ENCODE measurements around the gene PKNOX2. TPM values are rescaled to one million over a fixed set of nuclear protein-coding genes. Genes with fewer than 3 reads are reported as not detected.

Gene PKNOX2
- total and polyA plus RNA-seq, 9 of the 15 experiments (the other 6 are each of a cell fraction or from before 2014, with no cell fraction given) = not detected

- no peak for ATAC-seq
- CTCF ChIA-PET (ENCODE audit: low intra/inter-chr PET ratio) = no interaction called here
- DNase-seq (ENCODE audit: extremely low read depth in 1 of 4, low spot score in 3 of 4) = no peak
- Histone ChIP-seq H3K79me2 (ENCODE audit: control insufficient read depth, insufficient read depth, low read length) (no peaks in the 10 kb centered on the region), H3K9ac (ENCODE audit: insufficient read depth in 1 of 2, low read depth in 2 of 2, low read length in 2 of 2) (no peak overlapping the region), H3K27ac (ENCODE audit: extremely low read depth, low read depth, low read length) (no peak overlapping the region), H3K4me1 (replicated peaks in 1 of 2; ENCODE audit: control insufficient read depth in 2 of 2, insufficient read depth in 2 of 2, low read length in 2 of 2) (no peaks in the 10 kb centered on the region), H3K4me3 (no peak overlapping the region), H3K9me3 (replicated peaks; ENCODE audit: control insufficient read depth, insufficient read depth, low read depth, low read length) (no peaks in the 10 kb centered on the region), H3K9me1 (ENCODE audit: control insufficient read depth, insufficient read depth, low read length) (no peaks in the 10 kb centered on the region), H3K4me2 (ENCODE audit: insufficient read depth, low read length) (no peak overlapping the region), H3K36me3 (ENCODE audit: control insufficient read depth, insufficient read depth, low read length) (no peaks in the 10 kb centered on the region), H3K27me3 (ENCODE audit: control insufficient read depth in 2 of 2, insufficient read depth in 2 of 2, low read length in 2 of 2) (peaks cover 28 to 71% of the 10 kb centered on the region in 2 experiments), H4K20me1 (replicated peaks; ENCODE audit: control insufficient read depth, insufficient read depth, low read length) (0 out of 2 replicates have a peak, but pooled peaks cover 2% of the 10 kb centered on the region), H2AFZ (ENCODE audit: low read depth, low read length) (no peak overlapping the region)
- in situ Hi-C loops (cut with MboI) (no loop called here), intact Hi-C loops (cut with micrococcal nuclease) (no loop called here)
- POLR2A ChIA-PET = no interaction called here
- WGBS (ENCODE audit: insufficient coverage, low coverage, missing lambda C conversion rate) = 0% methylated on average over 4 of the region's 7 CpGs
- no peak for FAIRE-seq
- BruUV-seq (replicated peaks) = no TSS peak
- no peak for TF ChIP-seq E4F1 (CRISPR knock-in tag; IDR thresholded peaks at IDR 0.05; ENCODE audit: borderline replicate concordance)
- TF ChIP-seq TRIM25 (IDR thresholded peaks at IDR 0.05; ENCODE audit: borderline replicate concordance) = no peak
- TF ChIP-seq EZH2 (IDR thresholded peaks at IDR 0.05; ENCODE audit: borderline replicate concordance, low read depth, low read length) = no peak
- TF ChIP-seq ASH1L (IDR thresholded peaks at IDR 0.05; ENCODE audit: borderline replicate concordance, low read depth, partially characterized antibody) = no peak
- no peak for TF ChIP-seq E2F4 (CRISPR knock-in tag; IDR thresholded peaks at IDR 0.05; ENCODE audit: low read depth)
- TF ChIP-seq RBM39 (optimal IDR thresholded peaks at IDR 0.05; ENCODE audit: low read depth, low read length) = no peak
- no peak for TF ChIP-seq NCOA2 (IDR thresholded peaks at IDR 0.05; ENCODE audit: partially characterized antibody in 2 of 2)
- no peak for TF ChIP-seq ZBTB9 (CRISPR knock-in tag; IDR thresholded peaks at IDR 0.05)
- no peak for TF ChIP-seq ZNF175 (CRISPR knock-in tag; IDR thresholded peaks at IDR 0.05; ENCODE audit: low read depth)
- TF ChIP-seq THRB (CRISPR knock-in tag; conservative IDR thresholded peaks at IDR 0.05) = no peak
- TF ChIP-seq IRF1 (CRISPR knock-in tag; IDR thresholded peaks at IDR 0.05; ENCODE audit: borderline replicate concordance) = no peak
- no peak for TF ChIP-seq SIX5 (IDR thresholded peaks at IDR 0.05; ENCODE audit: borderline replicate concordance in 1 of 2, insufficient read depth in 1 of 2, low read depth in 1 of 2, low read length in 2 of 2)
- no peak for TF ChIP-seq ERF (CRISPR knock-in tag; IDR thresholded peaks at IDR 0.05)
Observed at GRCh38 chr11:125388611-125389010, 224.1 kb downstream of the PKNOX2 start.
